HT1080 (cell line): Measurements from ENCODE around the gene PPP1R1B. TPM values are rescaled to one million over a fixed set of nuclear protein-coding genes. Genes with fewer than 3 reads are reported as not detected.

ENCODE experiments used
- DNase-seq: peaks from one replicate; pipeline ENCODE4 v3.0.0-alpha.2; 2015; ENCODE audit warnings: low read depth
- total RNA-seq: library from RNA; depleted of rRNA; stranded (reverse); fragments of >200 nt; shearing (Covaris generic); gene quantifications from 2 replicates; pipeline ENCODE4 v1.2.3, GENCODE V29; 2014; rRNA removed

Gene PPP1R1B
- total RNA-seq, 1 experiment from 2014 or later: not detected

- DNase-seq: no peak
These were observed 51.8 kb downstream of the PPP1R1B start for GRCh38 chr17:39678340-39679116.

- no peak for DNase-seq
These were observed 52.9 kb downstream of the PPP1R1B start for GRCh38 chr17:39679521-39680192.

GRCh38 chr17:39683295-39683939 lies 56.7 kb downstream of the PPP1R1B start:
- no peak for DNase-seq

- DNase-seq: no peak
These were observed 57.8 kb downstream of the PPP1R1B start for GRCh38 chr17:39684369-39685192.

Other genes with a start within 250 kb of the PPP1R1B start
- gene FBXL20, start 225.3 kb upstream of the PPP1R1B start, total RNA-seq: 5.5 and 8.0 TPM in 2 replicates
- gene MED1, start 175.7 kb upstream of the PPP1R1B start, total RNA-seq: 23.0 and 24.5 TPM in 2 replicates
- gene CDK12, start 165.5 kb upstream of the PPP1R1B start, total RNA-seq: 39.4 and 43.5 TPM in 2 replicates
- not detected in 2 replicates for gene NEUROD2, start 19.0 kb upstream of the PPP1R1B start, total RNA-seq
- gene STARD3, start 10.2 kb downstream of the PPP1R1B start, total RNA-seq: 37.5 and 71.5 TPM in 2 replicates
- 1.00 TPM in 1 of 2 replicates, not detected in the other for gene TCAP, start 38.4 kb downstream of the PPP1R1B start, total RNA-seq
- gene PNMT, start 41.5 kb downstream of the PPP1R1B start, total RNA-seq: not detected in 2 replicates
- 4.3 and 6.2 TPM in 2 replicates for gene PGAP3, start 61.1 kb downstream of the PPP1R1B start, total RNA-seq
- gene ERBB2, start 73.1 kb downstream of the PPP1R1B start, total RNA-seq: 17.1 and 17.8 TPM in 2 replicates
- gene MIEN1, start 103.6 kb downstream of the PPP1R1B start, total RNA-seq: 44.2 and 58.1 TPM in 2 replicates
- gene GRB7, start 111.0 kb downstream of the PPP1R1B start, total RNA-seq: 0.07 TPM in 1 of 2 replicates, not detected in the other
- not detected in 2 replicates for gene IKZF3, start 237.4 kb downstream of the PPP1R1B start, total RNA-seq
- gene ZPBP2, start 241.2 kb downstream of the PPP1R1B start, total RNA-seq: not detected in 2 replicates